GM19351 (cell line): ENCODE results near the gene NFKBIL1.
"Not testable (repeated sequence)": the region's sequence is repeated elsewhere in the genome, so short reads cannot be mapped to it uniquely, and the experiment has no call there.

ENCODE experiments used
- ATAC-seq: cut with Tn5 transposase; IDR thresholded peaks from one replicate; pipeline ENCODE4 v1.9.1; 2021; ENCODE audit warnings: mild to moderate bottlenecking, moderate library complexity; ENCODE audit not compliant: unreplicated experiment

NFKBIL1 gene

DNA sequence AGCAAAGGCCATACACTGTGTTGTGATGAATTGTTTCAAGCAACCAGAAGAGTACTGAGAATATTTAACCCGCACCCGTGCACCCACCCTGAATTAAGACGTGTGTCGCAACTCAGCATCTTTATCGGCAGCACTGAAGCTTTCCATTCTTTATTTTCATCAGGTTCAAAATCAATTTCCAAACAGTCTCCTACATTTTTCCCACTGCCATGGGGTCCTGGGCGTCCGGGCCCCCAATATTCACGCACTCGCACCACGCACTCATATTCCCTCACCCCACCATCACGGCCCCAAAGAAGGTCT, 33.0 kb downstream of the NFKBIL1 start:
- no peak for ATAC-seq

DNA sequence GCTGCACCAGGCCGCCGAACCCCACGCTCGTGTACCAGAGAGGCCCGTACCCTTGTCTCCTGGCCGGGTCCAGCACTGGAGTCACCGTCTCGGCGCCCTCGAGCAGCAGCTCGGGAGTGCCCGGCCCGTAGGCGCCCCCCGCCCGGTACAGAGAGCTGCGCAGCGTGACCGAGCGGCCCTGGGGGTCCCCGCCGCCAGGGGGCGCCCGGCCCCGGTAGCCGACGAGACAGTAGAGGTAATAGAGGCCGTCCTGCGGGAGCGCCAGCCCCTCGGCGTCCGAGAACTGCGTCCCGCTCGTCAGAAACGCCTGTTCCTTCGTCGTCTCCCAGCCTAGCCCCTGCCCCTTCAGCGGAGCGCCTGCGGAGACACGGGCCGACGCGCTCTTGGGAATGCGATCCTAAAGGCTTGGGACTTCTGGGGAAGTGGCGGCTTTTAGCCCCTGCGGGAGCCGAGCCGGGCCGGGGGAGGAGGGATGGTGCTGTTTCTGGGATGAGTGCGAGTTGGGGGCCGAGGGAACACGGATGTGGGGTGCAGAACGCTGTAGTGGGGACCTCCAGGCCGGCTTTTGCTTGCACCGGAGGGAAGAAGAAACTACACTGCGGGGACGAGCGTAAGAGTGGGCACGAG, 33.5 kb downstream of the NFKBIL1 start:
- ATAC-seq, result peak; percentile 68

DNA sequence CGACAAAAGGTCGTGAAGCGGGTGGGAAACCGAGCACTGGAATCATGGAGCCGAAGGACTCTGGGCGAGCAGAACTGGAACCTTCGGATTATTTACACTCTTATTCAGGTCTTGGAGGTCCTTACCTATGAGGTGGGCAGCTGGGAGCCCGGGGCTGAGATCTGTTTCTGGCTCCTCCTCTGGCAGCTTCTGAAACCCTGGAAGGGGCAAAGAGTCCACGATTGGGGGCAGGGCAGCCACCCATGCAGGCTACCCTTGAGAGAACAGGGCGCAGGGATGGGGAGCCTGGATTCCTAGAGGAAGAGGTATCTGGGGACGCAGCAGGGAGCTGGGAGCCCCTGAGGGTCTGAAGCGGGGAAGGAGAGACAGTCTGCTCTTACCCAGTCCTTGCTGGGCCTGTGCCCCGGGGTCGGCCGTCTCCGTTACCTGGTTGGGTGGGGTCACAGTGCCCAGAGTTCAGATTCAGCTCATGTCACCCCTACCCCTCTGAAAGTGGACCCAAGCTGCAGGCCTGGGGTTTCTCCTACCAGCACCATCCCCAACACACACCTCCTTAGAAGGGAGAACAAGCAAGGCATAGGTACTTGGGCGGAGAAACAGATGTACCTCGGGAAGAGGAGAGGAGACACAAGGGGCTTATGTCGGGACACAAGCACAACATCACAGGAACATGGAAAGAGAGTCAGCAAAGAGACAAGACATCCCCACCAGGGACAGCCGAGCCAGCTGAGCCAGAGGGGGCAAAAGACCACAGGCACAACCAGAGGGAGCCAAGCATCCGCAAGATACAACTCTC, 34.2 kb downstream of the NFKBIL1 start:
- no peak for ATAC-seq

DNA sequence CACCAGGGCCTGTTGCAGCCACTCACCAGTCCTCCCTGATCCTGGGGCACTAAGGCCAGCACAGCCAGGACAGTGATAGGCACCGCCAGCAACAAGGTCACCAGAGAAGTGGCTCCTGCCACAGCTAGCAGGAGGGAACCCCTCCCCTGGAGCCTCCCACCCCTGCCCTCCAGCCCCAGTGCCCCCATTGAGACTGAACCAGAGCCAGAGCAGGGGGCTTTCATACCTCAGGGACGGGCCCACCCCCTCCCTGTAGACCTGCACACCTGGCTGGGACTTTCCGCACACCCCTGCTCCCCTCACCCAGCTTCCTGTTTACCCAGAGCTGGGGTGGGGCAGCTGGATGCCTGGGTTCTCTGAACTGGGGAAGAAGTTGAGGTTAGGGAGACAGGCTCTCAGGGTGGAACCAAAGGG, 34.8 kb downstream of the NFKBIL1 start, which contains the start of gene LTB:
TSS of gene LTB (minus strand) at position 195 of the 414 bp plus-strand sequence. CDS start at position 188, 7 bp downstream.
- ATAC-seq, result no peak

GRCh38 chr6:31585491-31585890, 38.1 kb downstream of the NFKBIL1 start:
- no peak for ATAC-seq

DNA sequence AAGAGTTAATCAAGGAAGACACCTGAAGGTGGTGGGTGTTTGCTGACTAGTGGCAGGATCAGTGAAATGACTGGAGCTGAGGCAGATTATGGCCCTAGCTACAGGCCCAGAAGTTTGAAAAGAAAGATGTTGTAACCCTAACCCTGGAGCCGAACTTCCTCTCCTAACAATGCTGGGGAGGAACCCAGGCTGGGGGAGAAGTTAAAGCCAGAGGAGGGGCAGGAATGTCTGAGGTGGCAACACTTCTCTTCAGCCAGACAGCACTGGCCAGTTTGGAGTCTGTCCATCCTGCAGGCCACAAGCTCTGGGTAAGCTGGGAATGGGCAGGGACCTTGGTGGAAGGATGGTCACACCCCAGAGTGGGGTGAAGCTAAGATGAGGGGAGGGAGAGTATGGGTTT, 38.6 kb downstream of the NFKBIL1 start, which contains the start of gene LST1:
TSS of gene LST1 (plus strand) at position 270 of the 400 bp plus-strand sequence. CDS start 1,023 bp downstream, outside the sequence.
- ATAC-seq, result no peak

DNA sequence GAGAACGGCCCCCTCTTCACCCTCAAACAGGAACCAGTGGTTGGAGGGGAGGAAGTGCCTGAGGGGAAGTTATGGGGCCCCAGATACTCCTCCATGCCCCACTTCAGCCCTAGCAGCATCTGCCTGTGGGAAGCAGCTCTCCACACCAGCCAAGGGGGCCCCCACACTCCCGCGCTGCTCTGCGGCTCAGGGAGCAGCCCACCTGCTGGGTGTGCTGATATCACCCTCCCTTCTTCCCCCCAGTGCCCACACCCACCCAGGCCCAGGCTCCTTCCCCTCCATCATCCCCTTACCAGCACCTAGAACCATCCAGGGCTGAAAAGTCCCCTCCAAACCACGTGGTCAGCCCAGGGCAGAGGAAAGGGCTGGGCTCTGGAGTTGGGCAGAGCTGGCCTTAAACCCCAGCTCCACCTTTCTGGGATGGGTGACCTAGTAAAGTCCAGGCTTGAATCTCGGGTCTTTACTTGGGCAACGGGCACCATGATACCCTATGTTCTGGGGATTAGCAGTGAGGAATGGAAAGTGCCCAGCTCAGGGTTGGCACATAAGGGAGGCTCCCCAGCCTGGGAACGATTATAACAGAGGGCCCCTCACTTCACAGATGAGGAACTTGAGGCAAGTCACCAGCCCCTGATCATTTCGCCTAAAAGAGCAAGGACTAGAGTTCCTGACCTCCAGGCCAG, 39.3 kb downstream of the NFKBIL1 start:
- ATAC-seq, result no peak

GRCh38 chr6:31587791-31588777, 40.7 kb downstream of the NFKBIL1 start:
- ATAC-seq, result no peak

DNA sequence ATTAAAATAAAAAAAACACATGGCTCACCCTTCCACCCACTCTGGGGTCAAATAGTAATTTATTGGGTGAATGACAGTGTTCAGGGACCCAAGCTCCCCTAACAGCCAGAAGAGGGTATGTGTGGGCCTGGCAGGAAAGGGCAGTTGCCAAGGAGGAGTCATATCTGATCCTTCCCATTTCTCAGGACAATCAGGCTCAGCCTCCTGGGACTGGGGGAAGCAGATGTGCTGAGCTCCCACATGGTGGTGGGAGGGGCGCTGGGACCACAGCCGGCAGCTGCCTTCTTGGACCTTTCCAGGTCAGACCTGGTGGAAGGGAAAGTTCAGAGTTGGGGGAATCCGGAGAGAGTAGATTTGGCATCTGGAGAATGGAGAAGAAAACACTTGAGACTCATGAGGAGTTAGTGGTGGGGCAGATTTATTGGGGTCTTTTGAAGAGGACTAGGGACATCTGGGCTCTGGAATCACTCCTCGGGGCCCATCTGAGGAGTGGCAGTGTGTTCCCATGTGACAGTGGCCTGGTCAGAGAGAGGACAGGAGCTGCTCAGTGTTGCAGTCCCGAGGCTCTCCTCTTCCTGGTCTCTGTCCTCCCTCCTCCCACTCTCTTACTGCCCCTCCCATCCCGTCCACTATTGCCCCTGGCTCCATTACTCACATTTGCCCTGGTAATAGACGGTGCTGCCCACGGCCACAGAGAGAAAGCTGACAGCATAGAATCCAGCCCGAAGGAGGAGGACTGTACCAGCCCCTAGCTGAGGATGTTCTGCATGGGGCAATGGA, 41.7 kb downstream of the NFKBIL1 start:
- no peak for ATAC-seq

GRCh38 chr6:31590691-31591090, 43.3 kb downstream of the NFKBIL1 start:
- ATAC-seq, result not testable (repeated sequence)

GRCh38 chr6:31592396-31592771, 45.0 kb downstream of the NFKBIL1 start:
- ATAC-seq, result no peak

DNA sequence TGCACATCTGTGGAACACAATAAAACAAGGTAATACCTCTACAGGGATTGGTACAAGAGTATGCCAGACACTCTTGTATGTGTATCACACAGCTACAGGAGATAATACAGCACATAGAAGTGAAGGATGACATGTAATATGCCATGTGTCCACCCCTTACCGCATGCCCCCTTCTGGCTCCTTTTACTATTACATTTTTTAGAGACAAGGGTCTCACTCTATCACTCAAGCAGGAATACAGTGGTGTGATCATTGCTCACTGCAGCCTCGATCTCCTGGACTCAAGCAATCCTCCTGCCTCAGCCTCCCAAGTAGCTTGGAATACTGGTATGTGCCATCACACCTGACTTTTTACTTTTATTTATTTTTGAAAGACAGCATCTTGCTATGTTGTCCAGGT, 49.6 kb downstream of the NFKBIL1 start:
- ATAC-seq, result no peak

GRCh38 chr6:31607317-31607716, 59.9 kb downstream of the NFKBIL1 start:
- ATAC-seq, result no peak
